Endothelial cell of umbilical vein (primary cell): Measurements from ENCODE around the gene GRIA4. TPM values are rescaled to one million over a fixed set of nuclear protein-coding genes. Genes with fewer than 3 reads are reported as not detected.

Source experiments
- BruUV-seq: library from RNA; stranded (reverse); fragments of 400-500 nt; replicated peaks from 2 replicates; lab custom pipeline; 2021; lab: Mats Ljungman, UMichigan
- CTCF ChIA-PET: fragments of 300-600, 350-600 bp; sonication (Branson Sonifier 250); formaldehyde crosslinking; loops from one replicate; lab custom pipeline; 2021; ENCODE audit warnings: antibody characterized with exemption, inconsistent platforms; lab: Charles Lee
- POLR2A ChIA-PET: fragments of 300-600, 350-600 bp; sonication (Branson Sonifier 250); formaldehyde crosslinking; loops from one replicate; lab custom pipeline; 2021; ENCODE audit warnings: antibody characterized with exemption, inconsistent platforms; lab: Charles Lee
- DNase-seq: peaks from one replicate; pipeline ENCODE4 v3.0.0-alpha.2; 2011; ENCODE audit warnings: low read depth, low spot score
- FAIRE-seq: peaks from 2 replicates; lab custom pipeline; 2011; peaks lifted over from hg19 to GRCh38; lab: Jason Lieb, UNC
- H2AFZ ChIP-seq: 2 replicates; pipeline ENCODE4 v1.6.0; 2012; ENCODE audit warnings: low read depth, low read length, control low read depth, inconsistent platforms
- H3K27ac ChIP-seq: 2 replicates; pipeline ENCODE4 v1.5.1; 2011; ENCODE audit warnings: low read depth, mild to moderate bottlenecking, control low read depth, low read length, moderate library complexity; ENCODE audit not compliant: insufficient read depth
- H3K27me3 ChIP-seq, 2 experiments: 2 replicates each; pipeline versions ENCODE4 v1.6.0 to v1.6.1; 2011; ENCODE audit warnings: low read length in 2 of 2, mixed read lengths in 1 of 2; ENCODE audit not compliant: control insufficient read depth in 2 of 2, insufficient read depth in 2 of 2
- H3K36me3 ChIP-seq, 2 experiments: 2 replicates in 1 of 2; 3 replicates in 1 of 2; pipeline ENCODE4 v1.5.1; 2011; ENCODE audit warnings: low read length in 2 of 2, mild to moderate bottlenecking in 1 of 2, moderate library complexity in 1 of 2; ENCODE audit not compliant: control insufficient read depth in 2 of 2, insufficient read depth in 2 of 2; ENCODE audit errors: extremely low read depth in 1 of 2
- H3K4me1 ChIP-seq: 3 replicates; pipeline ENCODE4 v1.5.1; 2011; ENCODE audit warnings: mild to moderate bottlenecking, low read length; ENCODE audit not compliant: control insufficient read depth, insufficient read depth; ENCODE audit errors: extremely low read depth
- H3K4me2 ChIP-seq: 2 replicates; pipeline ENCODE4 v1.6.1; 2011; ENCODE audit warnings: low read length, control low read depth, mixed read lengths; ENCODE audit not compliant: insufficient read depth
- H3K4me3 ChIP-seq, 3 experiments: fragments of 200-600 bp in 1 of 3; sonication (generic), shearing (Covaris generic) in 1 of 3; replicated peaks in 1 of 3; 2 replicates each; pipeline ENCODE4 v1.5.1; 2011 to 2016; ENCODE audit warnings: control low read depth in 3 of 3, low read length in 3 of 3, mild to moderate bottlenecking in 2 of 3, inconsistent platforms in 1 of 3, low read depth in 1 of 3, moderate library complexity in 1 of 3; ENCODE audit not compliant: insufficient read depth in 1 of 3
- H3K79me2 ChIP-seq: 2 replicates; pipeline ENCODE4 v1.6.0; 2012; ENCODE audit warnings: low read length, inconsistent platforms; ENCODE audit not compliant: control insufficient read depth, insufficient read depth
- H3K9ac ChIP-seq: replicated peaks from 2 replicates; pipeline ENCODE3; 2011; ENCODE audit warnings: low read length, control low read depth; ENCODE audit not compliant: insufficient read depth; ENCODE audit errors: extremely low read depth
- H3K9me1 ChIP-seq: replicated peaks from 3 replicates; pipeline ENCODE4 v1.6.0; 2011; ENCODE audit warnings: mild to moderate bottlenecking, low read length; ENCODE audit not compliant: control insufficient read depth, insufficient read depth; ENCODE audit errors: extremely low read depth
- H3K9me3 ChIP-seq: replicated peaks from 2 replicates; pipeline ENCODE4 v1.5.1; 2012; ENCODE audit warnings: low read length, inconsistent platforms; ENCODE audit not compliant: control insufficient read depth, insufficient read depth
- H4K20me1 ChIP-seq: replicated peaks from 2 replicates; pipeline ENCODE3; 2011; ENCODE audit warnings: mild to moderate bottlenecking, low read length; ENCODE audit not compliant: control insufficient read depth, insufficient read depth; ENCODE audit errors: extremely low read depth
- CTCF ChIP-seq, 2 donors: IDR thresholded peaks; 1 replicate in 1 of 2; 2 replicates in 1 of 2; pipeline ENCODE4 v1.5.1; 2011; ENCODE audit warnings: low read length in 2 of 2, mild to moderate bottlenecking in 2 of 2, moderate library complexity in 2 of 2, control low read depth in 1 of 2, inconsistent platforms in 1 of 2, low read depth in 1 of 2; ENCODE audit not compliant: insufficient read depth in 1 of 2; ENCODE audit errors: extremely low read depth in 1 of 2
- EZH2 ChIP-seq: IDR thresholded peaks from 2 replicates; pipeline ENCODE4 v1.6.1; 2012; ENCODE audit warnings: borderline replicate concordance, low read depth, mild to moderate bottlenecking, moderate library complexity, low read length, inconsistent platforms; ENCODE audit not compliant: severe bottlenecking
- FOS ChIP-seq: IDR thresholded peaks from 2 replicates; pipeline ENCODE4 v1.6.1; 2011; ENCODE audit warnings: mild to moderate bottlenecking, low read length, moderate library complexity, borderline replicate concordance; ENCODE audit not compliant: insufficient read depth
- GATA2 ChIP-seq: IDR thresholded peaks from 2 replicates; pipeline ENCODE4 v1.7.0; 2011; ENCODE audit warnings: low read depth, mild to moderate bottlenecking, moderate library complexity, mixed read lengths, low read length; ENCODE audit not compliant: insufficient read length, insufficient read depth
- JUN ChIP-seq: IDR thresholded peaks from 2 replicates; pipeline ENCODE4 v1.6.1; 2011; ENCODE audit warnings: borderline replicate concordance, low read depth; ENCODE audit not compliant: insufficient read length, insufficient read depth
- MAX ChIP-seq: IDR thresholded peaks from 2 replicates; pipeline ENCODE4 v1.6.1; 2011; ENCODE audit not compliant: insufficient read depth, insufficient read length
- MYC ChIP-seq: IDR thresholded peaks from one replicate; pipeline ENCODE4 v1.6.1; 2011; ENCODE audit warnings: mild to moderate bottlenecking, low read depth, low read length
- POLR2A ChIP-seq: IDR thresholded peaks from 2 replicates; pipeline ENCODE4 v1.6.1; 2012; ENCODE audit warnings: low read depth, mild to moderate bottlenecking, control low read depth, low read length
- POLR2AphosphoS5 ChIP-seq: IDR thresholded peaks from 2 replicates; pipeline ENCODE4 v1.6.1; 2012; ENCODE audit warnings: low read depth, mild to moderate bottlenecking, control low read depth, low read length, moderate library complexity; ENCODE audit not compliant: insufficient read depth
- dilution Hi-C: fragments of 300-500 bp; cut with MboI; formaldehyde crosslinking; loops from one replicate; pipeline ENCODE4 v1.15.0; 2019; ENCODE audit warnings: low sequenced_read_pairs; ENCODE audit not compliant: extremely low pct_ligation_motif_present
- intact Hi-C: fragments of 100-400 bp; cut with micrococcal nuclease; formaldehyde crosslinking; loops from one replicate; pipeline ENCODE4 v1.10.0; 2022
- polyA plus RNA-seq, 4 experiments: library from polyadenylated mRNA; depleted of rRNA in 3 of 4; stranded (reverse) in 3 of 4; unstranded in 1 of 4; fragments of >200 nt; gene quantifications; 2 replicates each; pipeline versions ENCODE4 v1.2.1 to v1.2.3, GENCODE V29; 2011 to 2012; ENCODE audit warnings: missing spikeins in 1 of 4
- total RNA-seq: library from RNA; stranded (reverse); gene quantifications from 2 replicates; pipeline ENCODE4 v1.2.3, GENCODE V29; 2021

GRIA4 gene
- total and polyA plus RNA-seq, 2 donors (not counting 3 experiments of a cell fraction or from before 2014, with no cell fraction given): not detected

- POLR2A ChIA-PET: no interaction called here
- no peak for FAIRE-seq
These were observed 302.8 kb downstream of the GRIA4 start for GRCh38 chr11:105912666-105913065.

More at GRCh38 chr11:105912666-105913065, 302.8 kb downstream of the GRIA4 start:
- no peak for TF ChIP-seq MYC
- no peak for TF ChIP-seq MAX
- TF ChIP-seq POLR2AphosphoS5: no peak
- no peak for TF ChIP-seq FOS
- no peak for TF ChIP-seq POLR2A
- no peak for TF ChIP-seq CTCF (IDR thresholded peaks at IDR 0.05; ENCODE audit: extremely low read depth in 1 of 2, insufficient read depth in 1 of 2, low read depth in 1 of 2, low read length in 2 of 2)
- TF ChIP-seq GATA2: no peak
- TF ChIP-seq EZH2: no peak
- TF ChIP-seq JUN: no peak
- no peaks in the 10 kb centered on the region for H3K9me3 ChIP-seq
- DNase-seq: no peak
- dilution Hi-C loops: no loop called here
- H3K4me3 ChIP-seq: no peak overlapping the region
- H3K4me1 ChIP-seq: peaks cover 2% of the 10 kb centered on the region
- no peak overlapping the region for H2AFZ ChIP-seq
- BruUV-seq: no TSS peak
- no peaks in the 10 kb centered on the region for H3K79me2 ChIP-seq
- no peaks in the 10 kb centered on the region for H3K9me1 ChIP-seq
- H4K20me1 ChIP-seq: no peaks in the 10 kb centered on the region
- CTCF ChIA-PET: interaction anchor here (2.3 kb wide), 1 partner anchor 10 kb away, joined by 7 read pairs; no protein-coding TSS in a partner anchor
- H3K9ac ChIP-seq: no peak overlapping the region
- no peaks in the 10 kb centered on the region for H3K36me3 ChIP-seq
- H3K27ac ChIP-seq: no peak overlapping the region
- no peak overlapping the region for H3K4me2 ChIP-seq
- H3K27me3 ChIP-seq: no peaks in the 10 kb centered on the region
- intact Hi-C loops: no loop called here
